MM.1S (cell line): ENCODE measurements around the gene FAM50B.

ENCODE experiments used
- CTCF ChIP-seq: fragments of 300-600 bp; sonication (generic); IDR thresholded peaks from 2 replicates; pipeline ENCODE4 v1.5.1; 2016; ENCODE audit warnings: antibody characterized with exemption, low read length, mixed read lengths
- EZH2 ChIP-seq: fragments of 300-600 bp; sonication (generic); optimal IDR thresholded peaks from 2 replicates; pipeline ENCODE3; 2017; ENCODE audit warnings: low read depth, mild to moderate bottlenecking, antibody characterized with exemption, low read length, mixed read lengths

DNA sequence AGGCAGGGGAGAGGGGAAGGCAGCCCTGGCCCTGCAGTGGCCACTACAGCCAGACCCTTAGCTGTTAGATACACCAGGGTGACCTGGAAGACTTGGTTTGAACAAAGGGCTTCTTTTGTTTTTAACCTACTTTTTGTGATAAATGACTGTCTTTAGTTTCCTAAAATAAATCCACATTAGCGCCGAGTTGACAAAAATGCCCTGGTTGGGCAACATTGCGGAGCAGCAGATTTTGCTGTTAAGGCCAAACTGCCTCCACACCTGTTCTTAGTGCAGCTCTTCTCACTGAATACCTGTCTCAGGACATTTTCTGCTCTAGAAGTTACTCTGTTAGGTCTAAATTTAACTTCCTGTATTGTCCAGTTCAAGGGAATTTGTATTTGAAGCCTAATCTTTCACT, 42.7 kb downstream of the FAM50B start:
- TF ChIP-seq CTCF (no peak), EZH2 (no peak)
